NCI-H146 treated with DMSO at 0.1 percent for 48 hours (cell line): ENCODE data around the gene COL9A3.
A peak's percentile ranks its signal among the peaks of the same experiment; 100 is the strongest.

ENCODE experiments used
- DNase-seq: peaks from one replicate; lab custom pipeline; 2025; ENCODE audit not compliant: unreplicated experiment; lab: John Stamatoyannopoulos, UW

Gene COL9A3

GRCh38 chr20:62809530-62810428, 7.1 kb upstream of the COL9A3 start:
- no peak for DNase-seq

- no peak for DNase-seq
Measured at GRCh38 chr20:62811320-62811719, 5.5 kb upstream of the COL9A3 start.

- DNase-seq = no peak
Measured at GRCh38 chr20:62811720-62812119, 5.1 kb upstream of the COL9A3 start.

GRCh38 chr20:62812181-62812906, 4.5 kb upstream of the COL9A3 start:
- no peak for DNase-seq

- DNase-seq = no peak
Measured at GRCh38 chr20:62812907-62813200, 4.0 kb upstream of the COL9A3 start.

GRCh38 chr20:62813588-62813987, 3.3 kb upstream of the COL9A3 start:
- DNase-seq = no peak

GRCh38 chr20:62814060-62814708, 2.7 kb upstream of the COL9A3 start:
- DNase-seq = no peak

GRCh38 chr20:62814709-62815065, 2.2 kb upstream of the COL9A3 start:
- DNase-seq = no peak

GRCh38 chr20:62815066-62815991, 1.5 kb upstream of the COL9A3 start:
- no peak for DNase-seq

- no peak for DNase-seq
Measured at GRCh38 chr20:62816031-62816883, 593 bp upstream of the COL9A3 start.

GRCh38 chr20:62817975-62818591, 1.2 kb downstream of the COL9A3 start:
- DNase-seq = no peak

GRCh38 chr20:62818592-62819493, 2.0 kb downstream of the COL9A3 start:
- DNase-seq = no peak

- DNase-seq = peak; percentile 47
Measured at GRCh38 chr20:62819494-62820174, 2.8 kb downstream of the COL9A3 start.

GRCh38 chr20:62820208-62820961, 3.5 kb downstream of the COL9A3 start:
- DNase-seq = no peak

GRCh38 chr20:62820962-62821725, 4.3 kb downstream of the COL9A3 start:
- no peak for DNase-seq

GRCh38 chr20:62821726-62822210, 4.9 kb downstream of the COL9A3 start:
- no peak for DNase-seq
